ENCODE data around the gene DCPS.
"Not testable (repeated sequence)": the region's sequence is repeated elsewhere in the genome, so short reads cannot be mapped to it uniquely, and the experiment has no call there.

DCPS gene

GRCh38 chr11:126357969-126358762 is 54.3 kb downstream of the DCPS start:
- Histone ChIP-seq H3K27ac (ENCODE audit: low read length) (no peak overlapping the region), H3K9ac (ENCODE audit: low read length) (no peak overlapping the region), H3K9me3 (ENCODE audit: control insufficient read depth, low read depth, low read length) (no peaks in the 10 kb centered on the region), H3K27me3 (ENCODE audit: control insufficient read depth, insufficient read depth, low read length) (no peaks in the 10 kb centered on the region), H3K36me3 (ENCODE audit: control insufficient read depth, low read depth, low read length) (no peaks in the 10 kb centered on the region), H3K4me1 (ENCODE audit: control insufficient read depth, low read depth, low read length) (peaks cover 22% of the 10 kb centered on the region), H3K4me3 (ENCODE audit: low read length) (no peak overlapping the region)

- peaks cover 22% of the 10 kb centered on the region for H3K4me1 ChIP-seq (ENCODE audit: control insufficient read depth, low read depth, low read length)
- no peaks in the 10 kb centered on the region for H3K27me3 ChIP-seq (ENCODE audit: control insufficient read depth, insufficient read depth, low read length)
- H3K9me3 ChIP-seq (ENCODE audit: control insufficient read depth, low read depth, low read length), result no peaks in the 10 kb centered on the region
- H3K9ac ChIP-seq (ENCODE audit: low read length), result no peak overlapping the region
- no peak overlapping the region for H3K27ac ChIP-seq (ENCODE audit: low read length)
- H3K36me3 ChIP-seq (ENCODE audit: control insufficient read depth, low read depth, low read length), result no peaks in the 10 kb centered on the region
- no peak overlapping the region for H3K4me3 ChIP-seq (ENCODE audit: low read length)
Observed at GRCh38 chr11:126358763-126359160, 54.9 kb downstream of the DCPS start.

GRCh38 chr11:126359431-126360048 is 55.7 kb downstream of the DCPS start:
- Histone ChIP-seq H3K36me3 (ENCODE audit: control insufficient read depth, low read depth, low read length) (no peaks in the 10 kb centered on the region), H3K9ac (ENCODE audit: low read length) (no peak overlapping the region), H3K27me3 (ENCODE audit: control insufficient read depth, insufficient read depth, low read length) (no peaks in the 10 kb centered on the region), H3K4me3 (ENCODE audit: low read length) (no peak overlapping the region), H3K27ac (ENCODE audit: low read length) (no peak overlapping the region), H3K9me3 (ENCODE audit: control insufficient read depth, low read depth, low read length) (no peaks in the 10 kb centered on the region), H3K4me1 (ENCODE audit: control insufficient read depth, low read depth, low read length) (peaks cover 21% of the 10 kb centered on the region)

- no peaks in the 10 kb centered on the region for H3K27me3 ChIP-seq (ENCODE audit: control insufficient read depth, insufficient read depth, low read length)
- no peak overlapping the region for H3K9ac ChIP-seq (ENCODE audit: low read length)
- peaks cover 19% of the 10 kb centered on the region for H3K4me1 ChIP-seq (ENCODE audit: control insufficient read depth, low read depth, low read length)
- no peaks in the 10 kb centered on the region for H3K36me3 ChIP-seq (ENCODE audit: control insufficient read depth, low read depth, low read length)
- no peak overlapping the region for H3K4me3 ChIP-seq (ENCODE audit: low read length)
- H3K9me3 ChIP-seq (ENCODE audit: control insufficient read depth, low read depth, low read length), result no peaks in the 10 kb centered on the region
- no peak overlapping the region for H3K27ac ChIP-seq (ENCODE audit: low read length)
Observed at GRCh38 chr11:126360049-126360446, 56.2 kb downstream of the DCPS start.

GRCh38 chr11:126361400-126361799 is 57.5 kb downstream of the DCPS start:
- Histone ChIP-seq H3K4me1 (ENCODE audit: control insufficient read depth, low read depth, low read length) (peaks cover 16% of the 10 kb centered on the region), H3K27me3 (ENCODE audit: control insufficient read depth, insufficient read depth, low read length) (no peaks in the 10 kb centered on the region), H3K4me3 (ENCODE audit: low read length) (no peak overlapping the region), H3K9ac (ENCODE audit: low read length) (no peak overlapping the region), H3K27ac (ENCODE audit: low read length) (no peak overlapping the region), H3K36me3 (ENCODE audit: control insufficient read depth, low read depth, low read length) (no peaks in the 10 kb centered on the region), H3K9me3 (ENCODE audit: control insufficient read depth, low read depth, low read length) (no peaks in the 10 kb centered on the region)

GRCh38 chr11:126362879-126363655 is 59.2 kb downstream of the DCPS start:
- no peak overlapping the region for H3K9ac ChIP-seq (ENCODE audit: low read length)
- no peaks in the 10 kb centered on the region for H3K36me3 ChIP-seq (ENCODE audit: control insufficient read depth, low read depth, low read length)
- H3K27ac ChIP-seq (ENCODE audit: low read length), result no peak overlapping the region
- H3K9me3 ChIP-seq (ENCODE audit: control insufficient read depth, low read depth, low read length), result no peaks in the 10 kb centered on the region
- peaks cover 13% of the 10 kb centered on the region for H3K4me1 ChIP-seq (ENCODE audit: control insufficient read depth, low read depth, low read length)
- no peaks in the 10 kb centered on the region for H3K27me3 ChIP-seq (ENCODE audit: control insufficient read depth, insufficient read depth, low read length)
- H3K4me3 ChIP-seq (ENCODE audit: low read length), result no peak overlapping the region

- H3K27ac ChIP-seq (ENCODE audit: low read length), result no peak overlapping the region
- H3K4me3 ChIP-seq (ENCODE audit: low read length), result no peak overlapping the region
- no peaks in the 10 kb centered on the region for H3K36me3 ChIP-seq (ENCODE audit: control insufficient read depth, low read depth, low read length)
- peaks cover 12% of the 10 kb centered on the region for H3K4me1 ChIP-seq (ENCODE audit: control insufficient read depth, low read depth, low read length)
- H3K9ac ChIP-seq (ENCODE audit: low read length), result no peak overlapping the region
- H3K27me3 ChIP-seq (ENCODE audit: control insufficient read depth, insufficient read depth, low read length), result no peaks in the 10 kb centered on the region
- no peaks in the 10 kb centered on the region for H3K9me3 ChIP-seq (ENCODE audit: control insufficient read depth, low read depth, low read length)
Observed at GRCh38 chr11:126363706-126364248, 59.9 kb downstream of the DCPS start.

GRCh38 chr11:126364735-126365134 is 60.9 kb downstream of the DCPS start:
- H3K9ac ChIP-seq (ENCODE audit: low read length); H3K9me3 ChIP-seq (ENCODE audit: control insufficient read depth, low read depth, low read length); H3K36me3 ChIP-seq (ENCODE audit: control insufficient read depth, low read depth, low read length); H3K27me3 ChIP-seq (ENCODE audit: control insufficient read depth, insufficient read depth, low read length); H3K27ac ChIP-seq (ENCODE audit: low read length); H3K4me3 ChIP-seq (ENCODE audit: low read length): not testable (repeated sequence)
- H3K4me1 ChIP-seq (ENCODE audit: control insufficient read depth, low read depth, low read length), result peaks cover 16% of the 10 kb centered on the region

- H3K27me3 ChIP-seq (ENCODE audit: control insufficient read depth, insufficient read depth, low read length); H3K4me3 ChIP-seq (ENCODE audit: low read length); H3K9ac ChIP-seq (ENCODE audit: low read length); H3K27ac ChIP-seq (ENCODE audit: low read length); H3K36me3 ChIP-seq (ENCODE audit: control insufficient read depth, low read depth, low read length); H3K9me3 ChIP-seq (ENCODE audit: control insufficient read depth, low read depth, low read length): not testable (repeated sequence)
- H3K4me1 ChIP-seq (ENCODE audit: control insufficient read depth, low read depth, low read length), result peaks cover 16% of the 10 kb centered on the region
Observed at GRCh38 chr11:126365508-126365907, 61.6 kb downstream of the DCPS start.

- Histone ChIP-seq H3K4me1 (ENCODE audit: control insufficient read depth, low read depth, low read length) (peaks cover 16% of the 10 kb centered on the region), H3K4me3 (ENCODE audit: low read length) (no peak overlapping the region), H3K27ac (ENCODE audit: low read length) (no peak overlapping the region)
Observed at GRCh38 chr11:126366064-126366822, 62.4 kb downstream of the DCPS start.

More at GRCh38 chr11:126366064-126366822, 62.4 kb downstream of the DCPS start:
- H3K36me3 ChIP-seq (ENCODE audit: control insufficient read depth, low read depth, low read length), result no peaks in the 10 kb centered on the region
- no peak overlapping the region for H3K9ac ChIP-seq (ENCODE audit: low read length)
- no peaks in the 10 kb centered on the region for H3K9me3 ChIP-seq (ENCODE audit: control insufficient read depth, low read depth, low read length)
- no peaks in the 10 kb centered on the region for H3K27me3 ChIP-seq (ENCODE audit: control insufficient read depth, insufficient read depth, low read length)

Data from iPS-18a (cell line).